Measurements from ENCODE around the gene KLRC4.
"Not testable (repeated sequence)": the region's sequence is repeated elsewhere in the genome, so short reads cannot be mapped to it uniquely, and the experiment has no call there.

The KLRC4 gene

GRCh38 chr12:10409392-10409791, at the start of gene KLRC4:
KLRC4 (minus strand) TSS chr12:10409757; CDS start chr12:10409575, 182 bp downstream.
- no peak for DNase-seq (ENCODE audit: low read depth in 2 of 2)

GRCh38 chr12:10457760-10458159, 48.2 kb upstream of the KLRC4 start:
- no peak for DNase-seq (ENCODE audit: low read depth in 2 of 2)

GRCh38 chr12:10456856-10457255, 47.3 kb upstream of the KLRC4 start:
- DNase-seq (ENCODE audit: low read depth in 2 of 2) = no peak

GRCh38 chr12:10455766-10456165, 46.2 kb upstream of the KLRC4 start:
- no peak for DNase-seq (ENCODE audit: low read depth in 2 of 2)

- DNase-seq (ENCODE audit: low read depth in 2 of 2) = no peak
Observed at GRCh38 chr12:10454531-10454930, 45.0 kb upstream of the KLRC4 start.

- no peak for DNase-seq (ENCODE audit: low read depth in 2 of 2)
Observed at GRCh38 chr12:10453156-10453555, 43.6 kb upstream of the KLRC4 start, which contains the start of gene KLRC1. KLRC1 (minus strand) TSS chr12:10453377; CDS start chr12:10451156, 2,221 bp downstream.

- DNase-seq (ENCODE audit: low read depth in 2 of 2) = no peak
Observed at GRCh38 chr12:10448236-10448635, 38.7 kb upstream of the KLRC4 start.

- not testable (repeated sequence) for DNase-seq (ENCODE audit: low read depth in 2 of 2)
Observed at GRCh38 chr12:10446052-10446451, 36.5 kb upstream of the KLRC4 start.

- not testable (repeated sequence) for DNase-seq (ENCODE audit: low read depth in 2 of 2)
Observed at GRCh38 chr12:10441144-10441543, 31.6 kb upstream of the KLRC4 start.

GRCh38 chr12:10439608-10440274, 30.2 kb upstream of the KLRC4 start:
- DNase-seq (ENCODE audit: low read depth in 2 of 2) = not testable (repeated sequence)

- DNase-seq (ENCODE audit: low read depth in 2 of 2) = not testable (repeated sequence)
Observed at GRCh38 chr12:10437601-10438000, 28.0 kb upstream of the KLRC4 start.

GRCh38 chr12:10435816-10436215, 26.3 kb upstream of the KLRC4 start, which contains the start of gene KLRC2:
KLRC2 (minus strand) TSS chr12:10436010; CDS start chr12:10435986, 24 bp downstream.
- DNase-seq (ENCODE audit: low read depth in 2 of 2) = not testable (repeated sequence)

- DNase-seq (ENCODE audit: low read depth in 2 of 2) = not testable (repeated sequence)
Observed at GRCh38 chr12:10430623-10431022, 21.1 kb upstream of the KLRC4 start.

GRCh38 chr12:10425938-10426337, 16.4 kb upstream of the KLRC4 start:
- not testable (repeated sequence) for DNase-seq (ENCODE audit: low read depth in 2 of 2)

- not testable (repeated sequence) for DNase-seq (ENCODE audit: low read depth in 2 of 2)
Observed at GRCh38 chr12:10424260-10424899, 14.8 kb upstream of the KLRC4 start.

GRCh38 chr12:10422159-10422558, 12.6 kb upstream of the KLRC4 start:
- DNase-seq (ENCODE audit: low read depth in 2 of 2) = not testable (repeated sequence)

GRCh38 chr12:10420334-10420733, 10.8 kb upstream of the KLRC4 start, which contains the start of gene KLRC3:
KLRC3 (minus strand) TSS chr12:10420595; CDS start chr12:10420550, 45 bp downstream.
- DNase-seq (ENCODE audit: low read depth in 2 of 2) = not testable (repeated sequence)

GRCh38 chr12:10408842-10409241, 715 bp downstream of the KLRC4 start:
- DNase-seq (ENCODE audit: low read depth in 2 of 2) = no peak

- DNase-seq (ENCODE audit: low read depth in 2 of 2) = no peak
Observed at GRCh38 chr12:10406725-10407124, 2.8 kb downstream of the KLRC4 start.

GRCh38 chr12:10405294-10405693, 4.3 kb downstream of the KLRC4 start:
- DNase-seq (ENCODE audit: low read depth in 2 of 2) = no peak

GRCh38 chr12:10404798-10405197, 4.8 kb downstream of the KLRC4 start:
- no peak for DNase-seq (ENCODE audit: low read depth in 2 of 2)

- DNase-seq (ENCODE audit: low read depth in 2 of 2) = no peak
Observed at GRCh38 chr12:10400829-10401228, 8.7 kb downstream of the KLRC4 start.

- no peak for DNase-seq (ENCODE audit: low read depth in 2 of 2)
Observed at GRCh38 chr12:10398168-10398567, 11.4 kb downstream of the KLRC4 start.
